HG03342 (cell line): ENCODE results near the gene SLC48A1.
"Not testable (repeated sequence)": the region's sequence is repeated elsewhere in the genome, so short reads cannot be mapped to it uniquely, and the experiment has no call there.

Source experiments
- ATAC-seq: cut with Tn5 transposase; IDR thresholded peaks from one replicate; pipeline ENCODE4 v1.9.1; 2021; ENCODE audit warnings: mild to moderate bottlenecking, moderate library complexity; ENCODE audit not compliant: unreplicated experiment

SLC48A1 gene

DNA sequence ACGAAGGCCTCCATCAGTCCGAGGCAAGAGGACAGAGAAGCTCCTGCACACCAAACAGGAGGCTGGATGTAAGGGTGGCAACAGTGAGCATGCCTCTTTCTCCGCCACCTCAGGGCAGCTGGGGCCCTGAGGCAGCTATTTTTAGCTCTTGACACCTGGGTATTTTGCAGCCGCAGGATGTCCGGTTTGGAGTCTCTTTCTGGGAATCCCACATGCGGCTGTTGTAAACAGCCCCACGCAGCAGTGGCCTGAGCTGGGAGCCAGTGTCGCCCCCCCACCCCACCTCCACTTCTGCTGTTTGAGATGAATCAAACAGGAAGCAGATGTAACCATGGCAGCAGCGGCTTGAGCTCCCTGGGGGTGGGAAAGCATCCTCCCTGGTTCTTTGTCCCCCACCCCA lies 35.0 kb downstream of the SLC48A1 start:
- ATAC-seq = peak; percentile 38

DNA sequence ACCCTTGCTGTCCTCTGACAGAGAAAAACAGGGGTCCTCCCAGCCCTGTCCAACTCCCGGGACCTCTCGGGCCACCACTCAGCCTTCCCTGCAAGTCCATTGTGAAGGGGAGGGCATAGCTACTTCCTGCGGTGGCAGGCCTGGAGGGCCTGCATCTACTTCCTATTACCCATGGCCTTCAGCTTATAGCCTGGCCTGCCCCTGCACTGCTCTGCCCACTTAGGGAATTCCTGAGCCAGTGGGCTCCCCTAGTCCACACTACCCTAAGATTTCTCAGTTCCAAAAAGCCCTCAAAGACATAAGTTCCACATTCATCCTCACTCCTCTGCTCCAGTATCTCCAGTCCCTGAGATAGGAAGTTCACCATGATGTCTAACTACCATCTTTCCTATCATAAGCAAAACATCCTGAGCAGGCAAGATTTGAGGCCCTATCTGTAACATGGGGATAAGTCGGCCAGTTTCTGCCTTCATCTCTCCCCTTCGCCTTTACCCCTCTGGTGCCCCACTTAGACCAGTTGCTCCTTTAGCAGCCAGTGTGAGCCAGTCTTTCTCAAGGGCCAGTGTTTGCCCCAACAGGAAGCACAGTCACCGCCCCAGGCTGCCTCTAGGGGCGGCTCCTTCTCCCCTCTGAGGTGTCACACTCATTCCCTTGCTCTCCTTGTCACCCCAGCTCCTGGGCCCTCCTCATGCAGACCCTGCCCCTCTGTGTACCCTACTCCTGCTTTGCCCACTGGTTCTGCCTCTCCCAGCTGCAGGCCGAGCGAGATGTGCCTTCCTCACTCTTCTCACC lies 35.7 kb downstream of the SLC48A1 start:
- no peak for ATAC-seq

DNA sequence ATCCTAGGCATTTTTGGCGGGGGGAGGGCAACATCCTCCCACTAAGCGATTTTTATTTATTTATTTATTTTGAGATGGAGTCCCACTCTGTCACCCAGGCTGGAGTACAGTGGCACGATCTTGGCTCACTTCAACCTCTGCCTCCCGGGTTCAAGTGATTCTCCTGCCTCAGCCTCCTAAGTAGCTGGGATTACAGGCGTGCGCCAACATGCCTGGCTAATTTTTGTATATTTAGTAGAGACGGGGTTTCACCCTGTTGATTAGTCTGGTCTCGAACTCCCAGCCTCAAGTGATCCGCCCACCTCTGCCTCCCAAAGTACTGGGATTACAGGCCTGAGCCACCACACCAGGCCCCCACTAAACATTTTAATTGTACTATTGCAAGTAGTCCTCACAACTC lies 36.5 kb downstream of the SLC48A1 start:
- not testable (repeated sequence) for ATAC-seq

DNA sequence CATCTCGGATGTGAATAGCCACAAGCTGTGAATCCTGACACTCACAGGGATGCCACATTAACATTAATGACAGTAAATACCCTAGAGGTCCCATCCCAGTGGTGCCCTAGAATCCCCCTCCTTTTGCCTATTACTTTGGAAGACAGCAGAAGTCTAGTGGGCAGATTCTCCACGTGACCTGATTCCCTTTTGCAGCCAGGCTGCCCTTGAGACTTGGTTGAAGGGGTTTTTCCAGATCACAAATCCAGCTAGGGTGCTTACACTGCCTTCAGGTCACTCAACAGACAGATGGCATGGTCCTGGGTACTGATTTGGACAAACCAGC lies 38.0 kb downstream of the SLC48A1 start:
- no peak for ATAC-seq

DNA sequence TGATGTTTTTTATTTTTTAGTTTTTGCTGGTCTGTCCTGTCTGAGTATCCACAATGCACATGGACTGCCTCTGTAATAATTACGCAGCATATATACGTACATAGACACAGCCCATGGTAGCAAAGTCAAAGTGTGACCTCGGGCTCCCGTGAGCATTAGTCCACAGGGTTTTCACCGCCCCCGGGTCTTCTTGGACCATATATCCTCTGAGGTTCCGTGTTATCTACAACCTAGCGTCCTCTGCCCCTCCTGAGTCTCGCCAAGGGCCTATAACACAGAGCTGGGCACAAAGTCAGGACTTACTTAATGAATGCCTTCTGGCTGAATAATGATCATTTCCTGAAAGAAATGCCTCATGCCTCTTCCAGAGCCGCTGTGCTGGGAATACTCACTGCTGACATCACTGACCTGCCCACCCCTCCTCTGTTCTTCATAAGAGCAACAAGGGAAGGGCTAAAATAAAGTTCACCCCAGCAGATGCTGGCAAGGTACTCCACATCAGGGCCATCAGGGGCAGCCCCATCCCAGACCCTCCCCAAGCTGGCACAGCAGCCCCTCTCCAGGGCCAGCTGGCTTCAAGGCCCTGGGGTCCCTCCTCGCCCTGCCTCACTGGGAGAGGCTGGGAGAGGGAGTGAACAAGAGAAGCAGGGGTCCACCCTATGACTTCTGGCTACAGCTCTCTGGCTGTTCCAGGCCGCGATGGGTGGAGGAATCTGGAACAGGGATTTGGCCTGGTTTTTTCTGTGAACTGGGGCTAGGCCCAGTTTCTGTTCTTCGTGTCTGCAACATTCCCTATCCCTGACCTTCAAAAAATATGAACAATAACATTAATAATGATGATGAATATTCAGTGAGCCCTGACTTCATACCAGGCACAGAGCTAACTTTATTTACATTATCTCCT lies 38.8 kb downstream of the SLC48A1 start:
- ATAC-seq = no peak

DNA sequence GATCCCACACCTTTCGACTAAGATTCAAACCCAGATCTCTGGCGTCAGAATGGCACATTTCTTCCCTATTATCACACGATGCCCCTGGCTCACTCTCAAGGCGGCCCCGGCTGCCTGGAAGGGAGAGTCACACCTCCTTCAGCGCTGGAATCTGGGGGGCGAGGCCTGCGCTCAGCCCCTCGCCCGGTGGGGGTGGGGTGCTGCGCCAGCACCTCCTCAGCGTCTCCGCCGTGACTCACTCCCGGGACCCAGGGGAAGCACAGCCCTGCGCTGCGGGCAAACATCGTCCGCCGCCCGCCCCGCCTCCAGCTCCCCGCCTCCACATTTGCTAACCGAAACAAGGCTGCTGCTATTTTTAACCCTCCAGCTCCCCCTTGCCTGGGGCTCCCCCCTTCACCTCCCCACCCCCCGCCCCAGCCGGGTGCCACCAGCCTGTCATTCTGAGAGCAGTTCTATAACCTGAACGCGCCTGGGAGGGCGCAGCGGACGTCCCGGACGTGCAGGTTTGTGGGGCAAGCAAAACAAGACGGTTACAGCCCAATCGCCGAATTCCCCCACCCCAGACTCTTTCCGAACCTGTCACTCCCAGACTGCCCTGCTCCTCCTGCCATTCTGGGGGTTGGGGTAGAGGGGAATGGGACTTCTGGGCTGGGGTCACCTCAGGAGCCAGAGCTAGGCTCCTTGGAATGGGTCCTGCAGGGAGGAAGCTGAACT lies 39.9 kb downstream of the SLC48A1 start:
- ATAC-seq = peak; percentile 66

DNA sequence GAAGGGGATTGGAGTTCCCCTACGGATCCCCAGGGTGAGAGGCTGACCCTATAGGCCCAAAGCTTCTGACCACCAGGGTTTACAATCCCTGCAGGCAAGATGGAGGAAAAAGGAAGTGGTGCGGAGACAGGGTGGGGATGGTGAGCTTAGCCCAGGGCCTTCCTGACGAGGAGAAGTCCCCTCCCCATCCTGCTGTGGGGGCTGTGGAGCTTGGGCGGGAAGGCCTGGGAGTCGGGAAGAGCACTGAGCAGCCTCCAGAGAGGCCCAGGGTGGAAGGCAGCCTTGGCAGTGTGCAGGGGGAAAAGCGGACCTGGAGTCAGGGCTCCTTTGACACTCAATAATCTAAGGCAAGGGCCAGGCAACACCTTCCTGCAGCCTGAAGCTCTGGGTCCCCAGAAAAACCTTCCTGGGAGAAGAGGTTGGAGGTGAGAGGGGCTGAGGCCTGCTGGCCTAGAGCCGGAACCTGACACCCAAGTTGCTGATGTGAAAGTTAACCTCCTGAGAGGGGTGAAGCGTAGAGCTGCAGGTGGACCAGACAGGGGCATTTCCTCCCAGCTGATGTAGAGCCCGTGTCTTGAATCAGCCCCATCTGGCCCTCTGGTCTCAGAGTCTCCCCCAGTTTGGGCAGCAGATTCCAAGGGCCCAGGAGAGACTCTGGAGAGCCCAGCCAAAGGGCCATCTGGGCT lies 40.6 kb downstream of the SLC48A1 start:
- peak; percentile 31 for ATAC-seq

DNA sequence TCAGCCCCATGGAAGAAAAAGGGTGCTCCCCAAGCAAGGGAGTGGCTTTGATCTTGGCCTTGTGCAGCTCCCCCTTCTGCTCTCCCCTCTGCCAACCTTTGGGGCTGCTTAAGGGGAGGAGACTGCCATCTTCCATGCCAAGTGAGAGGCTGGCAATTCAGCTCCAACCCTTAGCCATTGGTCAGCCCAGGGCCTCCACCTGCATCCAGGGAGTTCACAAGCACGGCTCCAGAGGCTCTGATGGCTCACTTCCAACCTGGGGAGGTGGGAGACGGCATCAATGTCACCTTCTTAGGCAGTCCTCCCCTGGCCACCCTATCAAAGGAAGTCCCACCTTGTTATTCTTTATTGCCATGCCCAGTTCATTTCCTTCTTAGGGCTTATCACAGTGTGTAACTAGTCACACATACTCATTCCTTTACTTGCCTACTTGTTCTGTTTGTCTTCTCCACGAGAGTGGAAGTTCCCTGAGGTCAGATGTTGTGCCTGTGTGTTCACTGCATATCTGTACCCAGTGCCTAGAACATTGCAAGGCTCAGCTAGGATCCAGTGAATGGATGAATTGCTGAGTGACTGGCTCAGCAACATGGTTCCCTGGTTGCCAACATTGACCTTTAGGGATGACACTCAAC lies 41.6 kb downstream of the SLC48A1 start:
- ATAC-seq = no peak

DNA sequence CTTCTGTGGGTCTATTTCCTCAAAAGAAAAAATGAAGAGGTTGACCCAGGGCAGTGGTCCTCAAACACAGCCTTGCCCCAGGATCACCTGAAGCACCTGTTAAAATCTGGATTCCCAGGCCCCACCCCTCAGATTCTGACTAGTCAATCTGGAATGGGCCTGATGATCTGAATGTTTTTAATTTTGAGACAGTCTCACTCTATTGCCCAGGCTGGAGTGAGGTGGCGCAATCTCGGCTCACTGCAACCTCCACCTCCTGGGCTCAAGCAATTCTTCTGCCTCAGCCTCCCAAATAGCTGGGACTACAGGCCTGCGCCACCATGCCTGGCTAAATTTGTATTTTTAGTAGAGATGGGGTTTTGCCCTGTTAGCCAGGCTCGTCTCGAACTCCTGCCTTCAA lies 42.4 kb downstream of the SLC48A1 start:
- ATAC-seq = not testable (repeated sequence)

DNA sequence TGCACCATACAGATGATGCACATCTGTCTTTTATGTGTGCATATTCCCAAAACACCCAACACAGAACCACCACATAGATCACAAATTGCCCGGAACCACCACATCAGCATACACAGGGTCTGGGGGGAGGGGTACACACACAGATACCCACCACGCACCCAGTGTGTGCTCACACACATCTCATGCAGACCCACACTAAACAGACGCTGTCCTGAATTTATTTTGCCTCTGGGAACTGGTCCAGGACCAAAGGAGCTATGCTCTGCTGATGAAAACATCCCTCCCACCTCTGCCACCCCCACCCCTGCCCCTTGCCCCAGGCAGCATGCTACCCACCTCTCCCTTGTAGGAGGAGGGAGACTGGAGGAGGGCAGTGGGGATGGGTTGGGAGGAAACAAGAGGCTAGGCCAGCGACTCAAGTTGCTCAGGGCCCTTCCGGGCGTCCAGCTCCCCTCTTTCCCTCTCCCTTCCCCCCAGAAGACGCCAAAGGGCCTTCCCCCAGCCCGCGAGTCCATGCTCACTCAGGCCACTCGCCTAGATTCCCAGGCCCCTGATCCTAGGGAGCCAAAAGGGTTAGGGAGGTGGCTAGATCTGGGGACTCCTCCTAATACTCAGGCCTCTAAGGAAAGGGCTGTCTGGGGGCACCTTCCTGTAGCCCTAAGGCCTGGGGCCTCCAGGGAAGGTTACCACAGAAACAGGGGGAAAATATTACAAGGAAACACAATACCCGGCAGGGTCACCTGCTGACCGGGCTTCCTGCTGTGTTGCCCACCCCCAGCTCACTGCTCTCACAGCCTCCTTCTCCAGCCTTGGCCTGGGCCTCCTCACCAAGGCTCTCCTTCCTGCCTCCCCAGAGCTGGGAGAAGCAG lies 43.6 kb downstream of the SLC48A1 start:
- no peak for ATAC-seq

DNA sequence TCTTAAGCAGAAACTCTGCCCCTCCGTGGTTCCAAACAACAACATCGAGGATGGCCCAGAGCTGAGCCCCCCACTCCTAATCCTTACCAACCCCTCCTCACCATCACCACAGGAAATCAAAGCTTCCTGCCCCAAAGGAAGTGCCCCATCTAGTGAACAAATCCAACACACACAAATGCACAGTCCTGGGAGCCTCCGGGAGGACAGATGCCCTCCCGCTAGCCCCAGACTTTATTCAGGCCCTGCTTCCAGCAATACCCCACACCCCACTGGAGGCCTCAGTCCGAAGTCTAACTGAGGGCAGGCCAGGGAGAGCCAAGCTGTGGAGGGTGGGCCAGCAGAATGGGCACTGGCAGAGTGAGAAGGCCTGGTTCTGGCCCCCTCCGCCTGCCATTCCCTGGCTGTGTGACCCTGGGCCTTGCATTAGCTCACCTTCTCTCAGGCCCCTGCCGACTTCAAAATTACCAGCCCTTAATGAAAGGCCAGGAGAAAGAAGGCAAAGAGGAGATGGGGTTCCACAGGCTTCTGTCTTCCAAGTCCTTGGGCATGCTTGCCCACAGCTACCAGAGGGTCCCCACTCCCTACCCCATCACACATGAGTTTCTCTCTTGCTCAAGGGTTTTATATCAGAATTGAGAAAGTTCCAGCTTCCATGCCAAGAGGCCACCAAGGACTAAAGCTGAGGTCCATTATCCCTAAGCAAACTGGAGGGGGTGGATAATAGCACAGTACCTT lies 44.4 kb downstream of the SLC48A1 start:
- no peak for ATAC-seq

DNA sequence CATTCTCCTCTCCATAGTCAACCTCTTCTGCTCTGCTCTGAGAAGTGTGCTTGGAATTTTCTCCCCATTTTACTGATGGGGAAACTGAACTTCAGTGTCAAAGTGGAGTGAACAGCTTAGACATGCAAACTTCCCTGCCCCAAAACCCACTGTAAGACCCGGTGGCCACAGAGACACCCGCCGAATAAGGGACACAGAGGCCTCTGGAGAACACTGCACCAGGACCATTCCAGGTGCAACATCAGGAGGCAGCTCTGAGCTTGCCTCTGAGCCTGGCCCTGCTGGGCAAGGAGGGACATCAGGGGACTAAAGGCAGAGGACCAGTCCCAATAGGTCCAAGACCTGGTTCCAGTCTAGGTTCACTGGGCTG lies 45.0 kb downstream of the SLC48A1 start:
- ATAC-seq = no peak

DNA sequence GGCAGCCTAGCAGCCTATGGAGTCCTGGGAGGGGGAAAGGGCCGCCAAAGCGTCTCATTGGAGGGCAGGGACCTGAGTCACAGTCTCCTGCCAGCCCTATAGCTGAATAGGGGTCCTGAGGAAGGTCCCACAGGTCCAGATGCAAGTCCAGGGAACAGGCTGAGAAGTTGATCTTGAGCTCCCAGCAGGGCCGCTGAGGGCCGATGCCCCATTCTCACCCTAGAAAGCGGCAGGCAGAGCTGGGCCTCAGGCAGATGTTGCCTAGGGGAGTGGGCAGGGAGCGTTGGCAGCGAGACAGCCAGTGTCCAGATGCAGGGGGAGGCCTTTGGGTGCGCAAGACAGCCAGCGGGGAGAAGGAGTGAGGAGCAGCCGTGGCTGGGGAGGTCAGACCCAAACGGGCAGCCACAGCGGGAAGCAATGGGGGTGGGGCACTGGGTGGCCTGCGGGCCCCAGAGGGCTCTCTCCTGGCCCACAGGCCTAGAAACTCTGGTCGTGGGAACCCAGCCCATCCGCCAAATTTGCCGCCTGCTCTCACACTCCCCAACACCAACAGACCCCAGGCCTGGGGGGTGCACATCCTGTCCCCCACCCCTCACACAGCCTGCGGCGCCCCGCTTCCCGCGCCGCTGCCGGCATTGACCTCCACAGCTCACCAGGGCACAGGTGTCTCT lies 45.6 kb downstream of the SLC48A1 start:
- no peak for ATAC-seq

DNA sequence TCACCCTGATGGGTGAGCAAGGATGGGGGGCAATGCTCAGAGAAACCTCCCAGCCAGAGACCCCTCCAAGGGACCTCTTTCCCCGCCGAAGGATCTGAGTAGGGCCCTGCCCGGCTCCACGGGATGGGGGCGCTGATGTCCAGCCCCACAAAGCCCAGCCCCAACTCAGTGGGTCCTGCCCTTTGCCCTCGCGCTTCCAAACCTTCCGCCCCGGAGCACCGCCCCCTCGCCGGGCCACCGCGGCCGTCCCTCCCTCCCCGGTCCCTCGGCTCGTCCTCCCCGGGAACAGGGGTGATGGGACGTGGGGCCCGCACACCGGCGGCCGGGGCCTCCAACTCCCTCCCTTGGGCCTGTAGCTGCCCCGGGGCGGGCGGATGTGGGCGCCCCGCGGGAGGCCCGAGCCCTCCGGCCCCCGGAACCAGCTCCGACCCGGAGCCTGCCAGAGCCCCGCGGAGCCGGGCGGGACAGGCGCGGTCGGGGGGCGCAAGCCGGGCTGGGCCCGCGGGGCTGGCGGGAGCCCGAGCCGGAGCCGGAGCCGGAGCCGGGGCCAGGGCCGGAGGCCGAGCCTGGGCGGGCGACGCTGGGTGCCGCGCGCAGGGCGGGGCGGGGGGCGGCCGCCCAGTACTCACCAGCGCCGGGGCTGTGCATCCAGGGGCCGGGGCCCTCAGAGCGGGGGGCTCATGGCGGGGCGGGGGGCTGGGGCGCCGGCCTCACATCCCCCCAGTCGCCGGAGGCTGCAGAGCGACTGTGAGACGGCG lies 46.3 kb downstream of the SLC48A1 start:
- ATAC-seq = no peak

DNA sequence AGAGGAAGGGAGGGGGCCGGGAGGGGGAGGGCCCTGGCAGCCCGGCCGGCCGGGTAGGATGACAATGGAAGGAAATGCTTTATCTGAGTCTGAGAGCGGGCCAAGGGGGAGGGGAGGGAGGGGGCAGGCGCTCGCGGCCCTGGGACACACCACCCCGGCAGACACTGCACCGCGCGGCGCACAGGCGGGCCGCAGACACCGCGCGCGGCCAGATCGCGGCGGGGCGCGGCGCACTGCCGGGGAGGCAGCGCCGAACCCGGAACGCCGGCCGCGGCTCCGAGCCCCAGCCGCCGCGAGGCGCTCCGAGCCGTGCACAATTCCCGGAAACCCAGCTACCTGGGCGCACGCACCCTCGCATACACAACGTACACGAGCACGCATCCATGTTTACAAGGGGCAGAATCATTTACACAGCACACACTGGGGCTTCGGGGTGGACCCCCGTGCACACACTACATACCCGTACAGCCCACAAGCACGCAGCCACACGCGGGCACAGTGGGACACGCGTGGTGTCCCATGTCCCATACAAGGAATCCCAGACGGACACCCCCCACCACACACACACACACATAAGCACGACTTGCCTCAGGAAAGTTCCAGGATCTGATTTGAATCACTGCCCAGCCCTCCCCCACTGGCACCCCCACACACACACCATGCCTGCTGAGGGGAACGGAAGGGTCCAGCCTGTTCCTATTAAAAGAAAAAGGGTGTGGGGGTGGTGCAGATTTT lies 47.0 kb downstream of the SLC48A1 start, which contains the start of gene HDAC7:
Gene HDAC7, minus strand, starts transcription at position 8 of the 735 bp plus-strand sequence. CDS start 118 bp downstream, outside the sequence.
- ATAC-seq = peak; percentile 37

DNA sequence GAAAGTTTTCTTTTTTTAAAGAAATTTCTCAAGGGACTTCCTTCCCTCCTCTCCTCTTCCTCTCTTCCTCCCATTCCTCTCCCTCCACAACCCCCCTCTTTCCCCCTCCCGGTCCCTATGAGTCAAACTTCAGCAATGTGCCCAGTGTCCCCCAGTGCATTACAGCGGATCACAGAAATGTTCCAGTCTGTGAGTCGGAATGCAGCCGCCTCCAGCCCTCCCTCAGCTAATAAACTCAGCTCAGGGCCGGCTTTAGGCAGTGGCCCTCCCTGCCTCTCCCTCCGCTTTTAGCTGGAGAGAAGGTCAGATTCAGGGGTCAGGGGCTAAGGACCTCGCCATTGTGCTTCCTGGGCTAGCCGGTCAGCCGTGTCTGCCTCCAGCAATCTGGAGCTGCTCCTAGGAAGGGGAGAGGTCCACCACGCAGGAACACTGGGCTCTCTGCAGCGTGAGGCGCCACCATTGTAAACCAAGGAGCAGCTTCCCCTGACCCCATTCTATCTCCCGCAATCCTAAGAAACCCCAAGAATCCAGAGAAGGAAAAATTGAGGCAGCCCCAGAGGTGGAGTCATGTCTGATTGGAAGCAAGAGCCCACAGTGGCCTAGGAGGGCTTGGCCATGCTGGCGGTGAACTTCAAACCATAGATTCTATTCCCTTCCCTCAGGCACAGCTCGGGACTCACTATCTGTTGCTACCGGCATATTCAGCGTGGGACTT lies 47.8 kb downstream of the SLC48A1 start:
- no peak for ATAC-seq
